ENCODE measurements around the gene RTP5. TPM values are rescaled to one million over a fixed set of nuclear protein-coding genes. Genes with fewer than 3 reads are reported as not detected.

The RTP5 gene
- total RNA-seq, 1 experiment from 2014 or later: not detected

DNA sequence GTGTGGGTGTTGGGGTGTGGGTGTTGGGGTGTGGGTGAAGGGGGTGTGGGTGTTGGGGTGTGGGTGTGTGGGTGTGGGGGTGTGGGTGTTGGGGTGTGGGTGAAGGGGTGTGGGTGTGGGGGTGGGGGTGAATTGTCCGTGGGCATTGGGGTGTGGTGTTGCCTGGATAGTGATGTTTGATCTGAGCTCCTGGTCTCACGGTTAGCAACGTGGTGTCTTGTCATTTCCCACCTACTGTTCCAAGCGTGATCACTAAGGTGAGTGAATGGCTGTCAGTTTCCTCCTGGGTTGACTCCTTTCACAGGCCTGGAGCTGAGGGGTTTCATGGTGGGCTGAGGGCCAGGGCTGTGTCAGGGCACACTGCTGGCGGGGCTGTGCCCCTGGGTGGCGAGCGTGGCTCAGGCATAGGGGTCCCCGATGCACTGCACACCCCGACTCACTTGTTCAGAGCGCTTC is 27.2 kb downstream of the RTP5 start:
- H3K4me1 ChIP-seq (ENCODE audit: low read length): no peaks in the 10 kb centered on the region
- H4K20me1 ChIP-seq (ENCODE audit: insufficient read depth, low read depth, low read length): no peaks in the 10 kb centered on the region
- DNase-seq: no peak
- no peaks in the 10 kb centered on the region for H3K36me3 ChIP-seq (ENCODE audit: insufficient read depth, low read length)
- no peaks in the 10 kb centered on the region for H3K79me2 ChIP-seq (ENCODE audit: low read length)
- no peak overlapping the region for H2AFZ ChIP-seq (ENCODE audit: low read length)
- no peaks in the 10 kb centered on the region; the same call in 1 of the 2 replicates for H3K9me3 ChIP-seq (ENCODE audit: low read length)
- H3K9ac ChIP-seq (ENCODE audit: low read length): no peak overlapping the region
- no peaks in the 10 kb centered on the region for H3K27me3 ChIP-seq (ENCODE audit: low read length)
- H3K27ac ChIP-seq (ENCODE audit: low read length): no peak overlapping the region
- no peak overlapping the region for H3K4me2 ChIP-seq (ENCODE audit: low read depth, low read length, poor library complexity, severe bottlenecking)
- H3K9me2 ChIP-seq (replicated peaks; ENCODE audit: insufficient read depth, low read length): no peaks in the 10 kb centered on the region
- no peak overlapping the region for H3K4me3 ChIP-seq (ENCODE audit: low read length)

DNA sequence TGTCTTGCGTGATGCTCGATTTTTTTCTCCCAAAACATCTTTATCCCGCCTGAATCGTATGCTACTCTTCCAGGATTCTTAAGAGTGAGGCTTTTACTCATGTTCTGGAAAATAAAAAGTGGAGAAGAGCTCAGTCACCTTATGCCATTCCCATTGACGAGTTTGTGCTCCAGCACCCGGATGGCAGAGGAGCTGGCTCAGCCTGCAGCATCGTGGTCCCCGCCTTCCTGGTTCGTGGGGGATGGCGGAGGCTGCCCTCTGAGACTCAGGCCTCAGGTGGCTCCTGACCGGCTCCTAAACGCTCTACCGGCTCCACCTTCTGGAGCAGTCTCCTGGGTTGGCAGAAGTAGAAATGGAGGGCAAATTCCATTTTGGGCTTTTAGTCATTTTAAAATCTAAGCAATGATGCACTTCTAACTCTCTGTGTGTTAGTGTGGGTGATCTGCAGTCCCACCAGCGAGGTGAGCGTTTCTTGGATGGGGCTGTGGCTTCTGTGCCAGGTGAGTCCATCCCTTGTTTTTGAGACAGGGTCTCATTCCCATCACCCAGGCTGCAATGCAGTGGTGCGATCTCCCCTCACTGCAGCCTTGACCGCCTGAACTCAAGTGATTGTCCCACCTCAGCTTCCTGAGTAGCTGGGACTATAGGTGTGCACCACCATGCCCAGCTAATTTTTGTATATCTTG is 27.8 kb downstream of the RTP5 start:
- H3K9me2 ChIP-seq (replicated peaks; ENCODE audit: insufficient read depth, low read length): no peaks in the 10 kb centered on the region
- no peak overlapping the region for H3K4me2 ChIP-seq (ENCODE audit: low read depth, low read length, poor library complexity, severe bottlenecking)
- no peak overlapping the region for H3K4me3 ChIP-seq (ENCODE audit: low read length)
- no peak for DNase-seq
- H2AFZ ChIP-seq (ENCODE audit: low read length): no peak overlapping the region
- H3K27ac ChIP-seq (ENCODE audit: low read length): no peak overlapping the region
- no peaks in the 10 kb centered on the region for H3K4me1 ChIP-seq (ENCODE audit: low read length)
- H3K9ac ChIP-seq (ENCODE audit: low read length): no peak overlapping the region
- H3K9me3 ChIP-seq (ENCODE audit: low read length): no peaks in the 10 kb centered on the region; the same call in 1 of the 2 replicates
- no peaks in the 10 kb centered on the region for H3K79me2 ChIP-seq (ENCODE audit: low read length)
- H3K36me3 ChIP-seq (ENCODE audit: insufficient read depth, low read length): no peaks in the 10 kb centered on the region
- H3K27me3 ChIP-seq (ENCODE audit: low read length): no peaks in the 10 kb centered on the region
- no peaks in the 10 kb centered on the region for H4K20me1 ChIP-seq (ENCODE audit: insufficient read depth, low read depth, low read length)

DNA sequence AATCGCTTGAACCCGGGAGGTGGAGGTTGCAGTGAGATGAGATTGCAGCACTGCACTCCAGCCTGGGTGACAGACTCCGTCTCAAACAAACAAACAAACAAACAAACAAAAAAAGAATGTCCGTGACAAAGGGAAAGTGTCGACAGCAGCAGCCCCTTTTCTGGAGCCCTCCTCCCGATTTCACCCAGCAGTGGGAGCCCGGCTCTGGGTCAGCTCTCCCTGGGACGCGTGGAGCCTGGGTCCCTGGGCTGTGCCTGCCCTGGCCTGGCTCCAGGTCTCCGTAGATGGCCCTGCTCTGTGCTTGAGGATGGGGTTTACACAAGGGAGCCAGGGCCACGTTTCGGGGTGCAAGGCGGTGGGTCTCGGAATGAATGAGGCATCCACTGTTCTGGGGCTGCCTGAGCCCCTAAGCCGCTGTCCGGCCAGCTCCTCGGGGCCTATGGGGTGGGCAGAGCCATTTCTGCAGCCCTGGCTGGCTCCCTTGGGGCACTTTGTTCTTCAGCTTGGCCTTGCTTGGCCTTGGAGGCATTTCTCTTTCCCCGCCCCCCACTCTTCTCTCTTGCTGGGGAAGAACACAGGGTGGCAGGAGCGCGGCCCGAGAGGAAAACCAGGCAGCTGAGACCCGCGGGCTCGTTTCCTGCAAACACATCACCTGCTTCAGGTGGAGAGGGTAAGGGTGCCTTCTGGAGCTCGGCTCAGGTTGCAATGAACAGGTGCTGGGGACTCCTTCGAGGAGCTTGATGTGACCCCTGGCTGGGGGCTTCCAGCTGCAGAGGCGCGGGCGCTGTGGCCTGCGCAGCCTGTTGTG is 29.1 kb downstream of the RTP5 start:
- no peak overlapping the region for H3K9ac ChIP-seq (ENCODE audit: low read length)
- no peak overlapping the region for H2AFZ ChIP-seq (ENCODE audit: low read length)
- H3K27ac ChIP-seq (ENCODE audit: low read length): no peak overlapping the region
- no peaks in the 10 kb centered on the region; the same call in 1 of the 2 replicates for H3K9me3 ChIP-seq (ENCODE audit: low read length)
- H4K20me1 ChIP-seq (ENCODE audit: insufficient read depth, low read depth, low read length): no peaks in the 10 kb centered on the region
- H3K4me3 ChIP-seq (ENCODE audit: low read length): no peak overlapping the region
- no peaks in the 10 kb centered on the region for H3K27me3 ChIP-seq (ENCODE audit: low read length)
- no peaks in the 10 kb centered on the region for H3K9me2 ChIP-seq (replicated peaks; ENCODE audit: insufficient read depth, low read length)
- H3K79me2 ChIP-seq (ENCODE audit: low read length): no peaks in the 10 kb centered on the region
- no peak for DNase-seq
- no peaks in the 10 kb centered on the region for H3K36me3 ChIP-seq (ENCODE audit: insufficient read depth, low read length)
- no peaks in the 10 kb centered on the region for H3K4me1 ChIP-seq (ENCODE audit: low read length)
- H3K4me2 ChIP-seq (ENCODE audit: low read depth, low read length, poor library complexity, severe bottlenecking): no peak overlapping the region

DNA sequence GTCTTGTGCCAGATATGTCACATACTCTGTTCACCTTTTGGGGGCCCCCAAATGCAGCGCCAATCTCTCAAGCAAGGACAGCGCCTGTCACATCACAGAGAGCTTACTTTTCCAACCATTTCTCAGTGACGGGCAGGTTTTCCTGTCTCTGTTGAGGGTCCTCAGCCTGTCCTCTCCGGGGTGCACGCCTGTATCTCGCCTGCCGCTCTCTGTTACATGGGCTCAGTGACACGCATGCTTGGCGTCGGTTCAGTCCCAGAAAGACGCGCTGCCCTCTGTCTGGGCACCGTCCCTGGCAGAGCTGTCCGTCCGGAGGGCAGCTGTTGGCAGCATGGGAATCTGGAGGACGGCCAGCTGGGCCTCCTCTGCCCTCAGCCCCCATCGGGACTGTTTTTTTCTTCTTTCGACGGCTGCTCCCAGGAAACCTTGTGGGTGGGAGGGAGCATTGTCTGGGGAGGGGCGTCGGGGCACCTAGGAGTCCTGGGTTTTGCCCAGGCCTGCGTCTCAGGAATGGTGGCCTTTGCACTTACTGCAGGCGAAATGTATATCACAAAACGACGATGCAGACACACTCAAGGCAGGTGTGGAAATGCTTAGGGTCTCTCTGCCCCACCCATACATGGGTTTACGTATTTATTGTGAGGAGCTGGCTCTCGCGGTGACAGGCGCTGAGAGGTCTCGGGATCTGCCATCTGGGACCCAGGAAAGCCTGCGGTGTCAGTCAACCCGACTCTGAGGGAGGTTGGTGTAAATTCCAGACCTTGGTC is 30.9 kb downstream of the RTP5 start:
- Histone ChIP-seq H3K27me3 (ENCODE audit: low read length) (no peaks in the 10 kb centered on the region), H3K79me2 (ENCODE audit: low read length) (no peaks in the 10 kb centered on the region), H3K9me3 (ENCODE audit: low read length) (no peaks in the 10 kb centered on the region; the same call in 1 of the 2 replicates), H3K4me2 (ENCODE audit: low read depth, low read length, poor library complexity, severe bottlenecking) (no peak overlapping the region), H3K36me3 (ENCODE audit: insufficient read depth, low read length) (no peaks in the 10 kb centered on the region), H3K27ac (ENCODE audit: low read length) (no peak overlapping the region), H4K20me1 (ENCODE audit: insufficient read depth, low read depth, low read length) (no peaks in the 10 kb centered on the region), H3K9ac (ENCODE audit: low read length) (no peak overlapping the region), H3K4me3 (ENCODE audit: low read length) (no peak overlapping the region), H2AFZ (ENCODE audit: low read length) (no peak overlapping the region), H3K9me2 (replicated peaks; ENCODE audit: insufficient read depth, low read length) (no peaks in the 10 kb centered on the region), H3K4me1 (ENCODE audit: low read length) (no peaks in the 10 kb centered on the region)
- no peak for DNase-seq

DNA sequence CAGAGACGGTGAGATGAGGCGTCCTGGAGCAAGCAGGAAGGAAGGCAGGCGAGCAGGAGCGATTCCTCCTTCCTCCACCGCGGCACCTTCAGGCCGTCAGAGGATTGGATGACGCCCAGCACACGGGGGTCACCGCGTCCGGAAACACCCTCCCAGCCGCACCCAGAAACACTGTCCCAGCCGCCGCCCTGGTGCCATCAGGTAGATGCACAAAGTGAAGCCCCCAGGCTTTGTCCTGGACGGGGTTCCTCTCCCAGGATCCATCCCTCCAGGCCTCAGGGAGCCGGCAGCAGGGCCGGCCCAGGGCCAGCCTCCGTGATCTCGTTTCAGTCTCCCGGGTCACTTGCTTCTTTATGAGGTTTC is 31.5 kb downstream of the RTP5 start:
- no peak for DNase-seq
- H3K36me3 ChIP-seq (ENCODE audit: insufficient read depth, low read length): no peaks in the 10 kb centered on the region

DNA sequence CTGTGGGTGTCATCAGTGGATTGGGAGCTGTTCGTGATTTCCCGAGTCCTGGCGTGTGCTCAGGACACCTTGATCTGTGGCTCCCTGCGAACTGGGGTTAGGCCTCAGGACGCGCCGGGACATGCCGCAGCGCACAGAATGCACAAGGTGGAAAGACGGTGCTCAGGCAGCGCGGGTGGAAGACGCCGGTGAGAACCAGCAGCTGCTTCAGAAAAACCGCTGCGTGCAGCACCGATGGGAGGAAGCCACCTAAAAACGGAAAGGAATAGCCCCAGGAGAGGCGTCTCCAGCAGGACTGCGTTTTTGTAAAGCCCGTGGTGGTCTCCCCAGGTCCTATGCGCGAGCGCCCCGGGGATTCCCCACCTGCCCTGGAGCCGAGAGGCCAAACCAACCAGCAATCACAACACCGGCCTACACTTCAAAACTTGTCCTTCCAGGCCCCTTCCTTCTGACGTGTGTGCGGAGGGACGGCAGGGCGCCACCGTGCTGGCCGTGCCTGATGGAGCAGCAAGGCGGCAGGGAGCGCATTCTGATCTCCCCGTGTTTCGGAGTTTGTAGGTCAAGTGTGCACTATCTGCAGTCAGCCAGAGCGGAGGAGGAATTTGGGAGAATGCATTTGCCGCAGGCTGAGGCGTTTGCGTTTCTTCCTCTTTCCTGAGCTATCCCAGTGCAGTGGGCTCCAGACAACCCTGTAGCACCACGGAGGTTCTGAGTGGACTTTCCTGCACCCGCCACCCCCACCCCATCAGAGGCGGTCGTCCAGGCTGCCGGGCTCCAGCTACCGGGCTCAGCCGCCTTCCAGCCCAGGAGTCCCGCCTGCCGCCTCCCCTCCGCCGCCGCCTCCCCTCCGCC is 32.2 kb downstream of the RTP5 start:
- Histone ChIP-seq H4K20me1 (ENCODE audit: insufficient read depth, low read depth, low read length) (no peaks in the 10 kb centered on the region), H3K4me3 (ENCODE audit: low read length) (no peak overlapping the region)
- DNase-seq: no peak

More for the DNA sequence above, 31.5 kb downstream of the RTP5 start:
- no peak overlapping the region for H3K27ac ChIP-seq (ENCODE audit: low read length)
- H3K4me3 ChIP-seq (ENCODE audit: low read length): no peak overlapping the region
- H3K9ac ChIP-seq (ENCODE audit: low read length): no peak overlapping the region
- no peaks in the 10 kb centered on the region for H4K20me1 ChIP-seq (ENCODE audit: insufficient read depth, low read depth, low read length)
- H2AFZ ChIP-seq (ENCODE audit: low read length): no peak overlapping the region
- no peak overlapping the region for H3K4me2 ChIP-seq (ENCODE audit: low read depth, low read length, poor library complexity, severe bottlenecking)
- H3K79me2 ChIP-seq (ENCODE audit: low read length): no peaks in the 10 kb centered on the region
- H3K9me2 ChIP-seq (replicated peaks; ENCODE audit: insufficient read depth, low read length): no peaks in the 10 kb centered on the region
- H3K27me3 ChIP-seq (ENCODE audit: low read length): no peaks in the 10 kb centered on the region
- H3K4me1 ChIP-seq (ENCODE audit: low read length): no peaks in the 10 kb centered on the region
- no peaks in the 10 kb centered on the region; the same call in 1 of the 2 replicates for H3K9me3 ChIP-seq (ENCODE audit: low read length)

DNA sequence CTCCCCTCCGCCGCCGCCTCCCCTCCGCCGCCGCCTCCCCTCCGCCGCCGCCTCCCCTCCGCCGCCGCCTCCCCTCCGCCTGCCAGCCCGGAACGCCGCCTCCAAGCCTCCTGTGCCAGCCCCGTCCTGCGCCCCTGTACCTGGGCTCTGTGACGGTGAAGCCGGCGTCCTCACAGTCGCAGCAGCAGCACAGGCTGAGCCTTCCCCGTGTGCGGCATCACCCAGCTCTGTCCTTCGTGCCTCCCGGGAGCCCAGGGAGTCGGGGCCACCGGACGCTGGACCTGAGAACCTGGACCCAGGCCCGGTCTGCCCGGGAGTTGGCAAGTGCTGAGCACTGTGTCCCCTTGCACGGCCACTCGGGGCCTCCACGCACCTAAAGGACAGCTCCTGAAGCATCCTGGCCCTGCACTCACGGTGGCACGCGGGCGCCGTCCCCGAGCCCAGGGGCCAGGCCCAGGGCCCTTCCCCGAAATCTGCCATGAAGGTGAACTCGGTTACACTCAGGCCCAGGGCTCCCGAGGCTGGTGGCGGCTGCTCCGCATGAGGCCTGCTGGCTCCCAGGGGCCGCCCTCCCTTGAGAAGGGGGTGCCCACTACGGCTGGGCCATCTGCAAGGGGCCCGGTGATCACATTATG is 32.9 kb downstream of the RTP5 start:
- no peaks in the 10 kb centered on the region for H4K20me1 ChIP-seq (ENCODE audit: insufficient read depth, low read depth, low read length)

More for the DNA sequence above, 32.2 kb downstream of the RTP5 start:
- H3K4me1 ChIP-seq (ENCODE audit: low read length): no peaks in the 10 kb centered on the region
- no peaks in the 10 kb centered on the region for H3K36me3 ChIP-seq (ENCODE audit: insufficient read depth, low read length)
- H3K27ac ChIP-seq (ENCODE audit: low read length): no peak overlapping the region
- H3K4me2 ChIP-seq (ENCODE audit: low read depth, low read length, poor library complexity, severe bottlenecking): no peak overlapping the region
- no peak overlapping the region for H3K9ac ChIP-seq (ENCODE audit: low read length)
- no peaks in the 10 kb centered on the region for H3K9me3 ChIP-seq (ENCODE audit: low read length)
- no peak overlapping the region for H2AFZ ChIP-seq (ENCODE audit: low read length)
- no peaks in the 10 kb centered on the region for H3K9me2 ChIP-seq (replicated peaks; ENCODE audit: insufficient read depth, low read length)
- no peaks in the 10 kb centered on the region for H3K27me3 ChIP-seq (ENCODE audit: low read length)
- no peaks in the 10 kb centered on the region for H3K79me2 ChIP-seq (ENCODE audit: low read length)

More for the DNA sequence above, 32.9 kb downstream of the RTP5 start:
- DNase-seq: no peak
- Histone ChIP-seq H3K9ac (ENCODE audit: low read length) (no peak overlapping the region), H3K36me3 (ENCODE audit: insufficient read depth, low read length) (no peaks in the 10 kb centered on the region), H3K9me2 (replicated peaks; ENCODE audit: insufficient read depth, low read length) (no peaks in the 10 kb centered on the region), H3K79me2 (ENCODE audit: low read length) (no peaks in the 10 kb centered on the region), H3K4me2 (ENCODE audit: low read depth, low read length, poor library complexity, severe bottlenecking) (no peak overlapping the region), H3K4me1 (ENCODE audit: low read length) (no peaks in the 10 kb centered on the region), H2AFZ (ENCODE audit: low read length) (no peak overlapping the region), H3K4me3 (ENCODE audit: low read length) (no peak overlapping the region), H3K27ac (ENCODE audit: low read length) (no peak overlapping the region), H3K9me3 (ENCODE audit: low read length) (no peaks in the 10 kb centered on the region), H3K27me3 (ENCODE audit: low read length) (no peaks in the 10 kb centered on the region)

Measured in Karpas-422 (cell line).